Upper lobe of left lung (tissue), 6 donors: Measurements from ENCODE around the gene SLIT1. TPM values are rescaled to one million over a fixed set of nuclear protein-coding genes. Genes with fewer than 3 reads are reported as not detected.

Experiments used
- ATAC-seq, 2 donors: fragments of 200-7000 bp; cut with Tn5 transposase; one replicate each; pipeline ENCODE4 v1.9.1; 2022; ENCODE audit warnings: mild to moderate bottlenecking in 2 of 2, moderate library complexity in 2 of 2; ENCODE audit not compliant: low FRiP score in 2 of 2
- DNase-seq, 2 donors: peaks; one replicate each; pipeline ENCODE4 v3.0.0-alpha.2; 2019 to 2020
- H3K27ac ChIP-seq, 4 donors: fragments of 200-600 bp; sonication (generic); one replicate each; pipeline ENCODE4 v1.5.1; 2016 to 2019
- H3K27me3 ChIP-seq, 4 donors: fragments of 200-600 bp; sonication (generic); one replicate each; pipeline ENCODE4 v1.5.1; 2017 to 2019
- H3K36me3 ChIP-seq, 4 donors: fragments of 200-600 bp; sonication (generic); one replicate each; pipeline ENCODE4 v1.5.1; 2016 to 2019
- H3K4me1 ChIP-seq, 4 donors: fragments of 200-600 bp; sonication (generic); one replicate each; pipeline ENCODE4 v1.5.1; 2018 to 2019
- H3K4me3 ChIP-seq, 4 donors: fragments of 200-600 bp; sonication (generic); one replicate each; pipeline ENCODE4 v1.5.1; 2017 to 2019; ENCODE audit warnings: mild to moderate bottlenecking in 2 of 4, moderate library complexity in 1 of 4
- H3K9me3 ChIP-seq, 4 donors: fragments of 200-600 bp; sonication (generic); one replicate each; pipeline ENCODE4 v1.5.1; 2018 to 2019
- EP300 ChIP-seq, 4 donors: sonication (generic); formaldehyde crosslinking; IDR thresholded peaks; one replicate each; pipeline ENCODE4 v1.5.1; 2017; ENCODE audit warnings: antibody characterized with exemption in 4 of 4, control low read depth in 2 of 4
- POLR2A ChIP-seq, 4 donors: fragments of 450-650 bp; IDR thresholded peaks; one replicate each; pipeline ENCODE4 v1.5.1; 2016 to 2017; ENCODE audit warnings: antibody characterized with exemption in 4 of 4, mild to moderate bottlenecking in 2 of 4
- POLR2AphosphoS5 ChIP-seq, 2 donors: sonication (generic); formaldehyde crosslinking; IDR thresholded peaks; one replicate each; pipeline ENCODE4 v1.5.1; 2017; ENCODE audit warnings: antibody characterized with exemption in 2 of 2
- WGBS, 2 donors: methylation state at CpG; one replicate each; pipeline ENCODE4 v1.1.5; 2017 to 2018; 5-methylcytosine and 5-hydroxymethylcytosine counted together
- total RNA-seq, 6 donors: library from RNA; depleted of rRNA in 4 of 6; stranded (reverse); fragments of >200 nt in 4 of 6; gene quantifications; one replicate each; pipeline versions ENCODE4 v1.1.0 to v1.2.1, GENCODE V29; 2016 to 2021
- TF ChIP-seq, protein P1 (sequence below), 6 experiments: fragments of 450-650 bp in 4 of 6; fragments of 200-600 bp in 2 of 6; sonication (generic) in 2 of 6; IDR thresholded peaks; one replicate each; pipeline ENCODE4 v1.5.1; 2016 to 2019; ENCODE audit warnings: antibody characterized with exemption in 6 of 6
- donor health status: DM: no; HTN: no; CAD: no; lungs with moderate emphysema.
- donor health status: DM: no; HTN: yes; CAD: no; lungs with severe emphysema.

Gene SLIT1
- total RNA-seq, 6 donors from 2014 or later, result 0.30 to 1.6 (median 0.54) TPM; not detected in 1

GRCh38 chr10:97066877-97067555, 118.7 kb downstream of the SLIT1 start:
- H3K36me3 ChIP-seq, result no peaks in the 10 kb centered on the region
- TF ChIP-seq POLR2AphosphoS5 (IDR thresholded peaks at IDR 0.05), result no peak
- TF ChIP-seq EP300 (IDR thresholded peaks at IDR 0.05), result no peak
- no peak for TF ChIP-seq POLR2A (IDR thresholded peaks at IDR 0.05)
- TF ChIP-seq, protein P1, sequence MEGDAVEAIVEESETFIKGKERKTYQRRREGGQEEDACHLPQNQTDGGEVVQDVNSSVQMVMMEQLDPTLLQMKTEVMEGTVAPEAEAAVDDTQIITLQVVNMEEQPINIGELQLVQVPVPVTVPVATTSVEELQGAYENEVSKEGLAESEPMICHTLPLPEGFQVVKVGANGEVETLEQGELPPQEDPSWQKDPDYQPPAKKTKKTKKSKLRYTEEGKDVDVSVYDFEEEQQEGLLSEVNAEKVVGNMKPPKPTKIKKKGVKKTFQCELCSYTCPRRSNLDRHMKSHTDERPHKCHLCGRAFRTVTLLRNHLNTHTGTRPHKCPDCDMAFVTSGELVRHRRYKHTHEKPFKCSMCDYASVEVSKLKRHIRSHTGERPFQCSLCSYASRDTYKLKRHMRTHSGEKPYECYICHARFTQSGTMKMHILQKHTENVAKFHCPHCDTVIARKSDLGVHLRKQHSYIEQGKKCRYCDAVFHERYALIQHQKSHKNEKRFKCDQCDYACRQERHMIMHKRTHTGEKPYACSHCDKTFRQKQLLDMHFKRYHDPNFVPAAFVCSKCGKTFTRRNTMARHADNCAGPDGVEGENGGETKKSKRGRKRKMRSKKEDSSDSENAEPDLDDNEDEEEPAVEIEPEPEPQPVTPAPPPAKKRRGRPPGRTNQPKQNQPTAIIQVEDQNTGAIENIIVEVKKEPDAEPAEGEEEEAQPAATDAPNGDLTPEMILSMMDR (IDR thresholded peaks at IDR 0.05), result no peak
- DNase-seq (peak in 1 of 2 donors; percentile 38), ATAC-seq (no peak)
- H3K4me1 ChIP-seq, result no peaks in the 10 kb centered on the region
- H3K9me3 ChIP-seq, result peaks cover 0 to 6% (median 0%) of the 10 kb centered on the region in 4 donors
- WGBS, 2 donors, result 77 to 81% methylated on average over 10 to 13 of the region's 13 CpGs
- no peak overlapping the region for H3K4me3 ChIP-seq
- no peaks in the 10 kb centered on the region for H3K27me3 ChIP-seq
- no peak overlapping the region for H3K27ac ChIP-seq

GRCh38 chr10:97065686-97066660, 119.8 kb downstream of the SLIT1 start:
- Histone ChIP-seq H3K27me3 (no peaks in the 10 kb centered on the region), H3K9me3 (peaks cover 0 to 6% (median 0%) of the 10 kb centered on the region in 4 donors), H3K36me3 (no peaks in the 10 kb centered on the region), H3K4me3 (no peak overlapping the region), H3K4me1 (no peaks in the 10 kb centered on the region), H3K27ac (no peak overlapping the region)
- ATAC-seq (no peak), DNase-seq (no peak)
- WGBS, 2 donors, result 69 to 72% methylated on average over 11 to 16 of the region's 18 CpGs
- TF ChIP-seq EP300 (IDR thresholded peaks at IDR 0.05) (no peak), POLR2AphosphoS5 (IDR thresholded peaks at IDR 0.05) (no peak), POLR2A (IDR thresholded peaks at IDR 0.05) (no peak)
- TF ChIP-seq, protein P1 (IDR thresholded peaks at IDR 0.05), result no peak

DNA sequence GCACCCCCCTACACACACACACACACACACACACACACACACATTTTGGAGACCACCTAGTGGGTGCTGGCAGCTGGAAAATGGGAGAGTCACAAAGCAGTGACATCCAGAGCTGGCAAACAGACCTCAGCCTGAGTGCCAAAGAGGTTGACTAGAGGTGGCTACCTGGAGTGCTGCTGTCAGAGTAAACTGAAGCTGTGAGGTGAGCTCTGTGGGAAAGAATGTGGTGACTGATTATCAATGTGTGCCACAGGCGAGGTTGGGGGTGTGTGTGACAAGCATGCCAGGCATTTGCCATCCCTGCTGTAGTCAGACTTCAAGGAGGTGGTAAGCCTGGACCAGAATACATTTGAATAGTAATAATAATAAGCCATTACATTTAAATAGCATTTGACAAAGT, 120.6 kb downstream of the SLIT1 start:
- Histone ChIP-seq H3K9me3 (peaks cover 0 to 5% (median 0%) of the 10 kb centered on the region in 4 donors), H3K27ac (no peak overlapping the region), H3K27me3 (no peaks in the 10 kb centered on the region), H3K4me1 (no peaks in the 10 kb centered on the region), H3K36me3 (no peaks in the 10 kb centered on the region), H3K4me3 (no peak overlapping the region)
- DNase-seq, result no peak
- WGBS, 2 donors, result 30 to 55% methylated on average over 1 of the region's 1 CpG
- no peak for ATAC-seq
- TF ChIP-seq POLR2A (IDR thresholded peaks at IDR 0.05), result no peak
- no peak for TF ChIP-seq POLR2AphosphoS5 (IDR thresholded peaks at IDR 0.05)
- TF ChIP-seq, protein P1 (IDR thresholded peaks at IDR 0.05), result no peak
- TF ChIP-seq EP300 (IDR thresholded peaks at IDR 0.05), result no peak

GRCh38 chr10:97063983-97064837, 121.5 kb downstream of the SLIT1 start:
- WGBS, 2 donors, result 74 to 78% methylated on average over 19 to 21 of the region's 24 CpGs

More at GRCh38 chr10:97063983-97064837, 121.5 kb downstream of the SLIT1 start:
- Histone ChIP-seq H3K27ac (no peak overlapping the region), H3K36me3 (no peaks in the 10 kb centered on the region), H3K4me1 (no peaks in the 10 kb centered on the region), H3K4me3 (no peak overlapping the region), H3K27me3 (no peaks in the 10 kb centered on the region), H3K9me3 (no peaks in the 10 kb centered on the region)
- no peak for TF ChIP-seq POLR2AphosphoS5 (IDR thresholded peaks at IDR 0.05)
- TF ChIP-seq, protein P1 (IDR thresholded peaks at IDR 0.05), result no peak
- TF ChIP-seq EP300 (IDR thresholded peaks at IDR 0.05), result no peak
- ATAC-seq (no peak), DNase-seq (peak in 1 of 2 donors; percentile 51)
